ENCODE results near the gene QRFP. TPM values are rescaled to one million over a fixed set of nuclear protein-coding genes. Genes with fewer than 3 reads are reported as not detected.

QRFP gene
- total RNA-seq, 1 donor from 2014 or later, result not detected

DNA sequence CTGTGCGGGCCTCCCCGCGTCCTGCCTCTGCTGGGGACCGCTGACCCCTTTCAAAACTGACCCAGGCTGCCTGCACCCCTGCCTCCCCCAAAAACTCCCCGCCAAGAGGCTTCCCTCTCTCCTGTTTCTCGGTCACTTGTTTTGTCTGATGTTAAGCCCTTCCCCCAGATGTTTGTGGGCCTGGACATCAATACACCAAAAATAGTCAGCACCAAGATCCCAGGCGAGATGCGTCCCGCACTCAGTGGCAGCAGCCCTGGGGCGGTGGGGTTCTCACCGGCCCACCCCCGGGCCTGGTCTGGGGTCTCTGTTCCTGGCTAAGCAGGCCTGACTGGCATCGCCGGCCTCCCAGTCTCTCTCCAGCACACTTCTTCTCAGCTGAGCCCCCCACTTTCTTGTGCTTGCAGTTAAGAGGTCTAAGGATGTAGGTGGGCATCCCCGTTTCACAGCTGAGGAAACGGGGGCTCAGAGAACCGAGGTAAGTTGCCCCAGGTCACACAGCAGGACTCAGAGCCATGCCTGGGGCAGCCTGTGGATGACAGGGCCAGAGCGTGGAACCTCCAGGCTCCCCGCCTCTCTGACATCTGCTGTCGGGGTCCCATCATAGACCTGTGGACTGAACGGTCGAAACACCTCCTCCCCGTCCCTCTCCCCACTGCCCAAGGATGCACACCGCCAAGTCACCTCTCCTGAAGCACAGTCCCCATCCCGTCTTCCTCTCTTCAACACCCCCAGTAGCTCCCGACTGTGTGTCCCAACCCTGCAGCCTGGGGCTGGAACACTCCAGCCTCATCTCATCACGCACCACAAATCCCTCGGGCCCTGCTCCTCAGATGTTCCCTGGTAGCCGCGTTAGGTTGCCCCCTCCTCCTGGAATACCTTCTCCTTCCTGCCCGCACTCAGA is 25.6 kb upstream of the QRFP start:
- TF ChIP-seq, protein P1, sequence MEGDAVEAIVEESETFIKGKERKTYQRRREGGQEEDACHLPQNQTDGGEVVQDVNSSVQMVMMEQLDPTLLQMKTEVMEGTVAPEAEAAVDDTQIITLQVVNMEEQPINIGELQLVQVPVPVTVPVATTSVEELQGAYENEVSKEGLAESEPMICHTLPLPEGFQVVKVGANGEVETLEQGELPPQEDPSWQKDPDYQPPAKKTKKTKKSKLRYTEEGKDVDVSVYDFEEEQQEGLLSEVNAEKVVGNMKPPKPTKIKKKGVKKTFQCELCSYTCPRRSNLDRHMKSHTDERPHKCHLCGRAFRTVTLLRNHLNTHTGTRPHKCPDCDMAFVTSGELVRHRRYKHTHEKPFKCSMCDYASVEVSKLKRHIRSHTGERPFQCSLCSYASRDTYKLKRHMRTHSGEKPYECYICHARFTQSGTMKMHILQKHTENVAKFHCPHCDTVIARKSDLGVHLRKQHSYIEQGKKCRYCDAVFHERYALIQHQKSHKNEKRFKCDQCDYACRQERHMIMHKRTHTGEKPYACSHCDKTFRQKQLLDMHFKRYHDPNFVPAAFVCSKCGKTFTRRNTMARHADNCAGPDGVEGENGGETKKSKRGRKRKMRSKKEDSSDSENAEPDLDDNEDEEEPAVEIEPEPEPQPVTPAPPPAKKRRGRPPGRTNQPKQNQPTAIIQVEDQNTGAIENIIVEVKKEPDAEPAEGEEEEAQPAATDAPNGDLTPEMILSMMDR (IDR thresholded peaks at IDR 0.05), result no peak
- no peak overlapping the region for H3K4me3 Mint-ChIP-seq
- peaks cover 29% of the 10 kb centered on the region for H3K27me3 Mint-ChIP-seq
- ChIA-PET CTCF (no interaction called here), POLR2A (no interaction called here)
- DNase-seq (no peak), ATAC-seq (ENCODE audit: low read depth) (no peak)
- intact Hi-C loops (cut with micrococcal nuclease), result no loop called here
- no peak overlapping the region for H3K27ac Mint-ChIP-seq
- no peaks in the 10 kb centered on the region for H3K36me3 Mint-ChIP-seq (ENCODE audit: low read depth)
- no peaks in the 10 kb centered on the region for H3K9me3 Mint-ChIP-seq
- peaks cover 7% of the 10 kb centered on the region for H3K4me1 Mint-ChIP-seq

DNA sequence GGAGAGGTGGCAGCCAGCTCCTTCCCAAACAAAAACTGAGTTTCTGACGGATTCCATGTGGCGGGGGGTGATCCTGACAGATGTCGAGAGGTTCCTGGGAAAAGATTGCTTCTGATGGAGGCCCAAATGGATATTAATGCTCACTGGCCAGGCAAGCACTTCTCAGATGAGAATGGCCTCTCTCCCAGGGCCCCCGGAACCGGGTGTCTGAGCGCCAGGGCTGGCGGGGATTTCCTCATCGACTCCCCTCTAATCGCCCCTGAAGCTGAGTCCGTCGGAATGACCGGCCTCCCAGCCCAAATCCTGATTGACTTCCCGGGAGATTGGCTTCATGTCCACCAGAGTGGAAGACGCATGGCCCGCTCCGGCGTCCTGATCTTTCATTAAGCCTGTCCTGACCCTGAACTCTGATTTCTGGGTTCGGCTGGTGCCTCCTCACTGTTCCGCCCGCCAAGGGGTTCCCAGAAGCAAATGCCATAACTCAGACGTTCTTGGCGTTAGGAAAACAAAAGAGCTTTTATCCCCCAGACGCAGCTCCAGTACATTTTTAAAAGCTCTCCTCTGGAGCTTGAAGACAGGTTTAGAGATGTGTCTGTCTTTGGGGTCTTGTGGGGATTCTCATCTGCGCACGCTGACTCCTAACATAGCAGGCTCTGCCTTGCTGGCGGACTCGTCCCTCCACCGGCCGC is 24.8 kb upstream of the QRFP start:
- intact Hi-C loops (cut with micrococcal nuclease), result no loop called here

DNA sequence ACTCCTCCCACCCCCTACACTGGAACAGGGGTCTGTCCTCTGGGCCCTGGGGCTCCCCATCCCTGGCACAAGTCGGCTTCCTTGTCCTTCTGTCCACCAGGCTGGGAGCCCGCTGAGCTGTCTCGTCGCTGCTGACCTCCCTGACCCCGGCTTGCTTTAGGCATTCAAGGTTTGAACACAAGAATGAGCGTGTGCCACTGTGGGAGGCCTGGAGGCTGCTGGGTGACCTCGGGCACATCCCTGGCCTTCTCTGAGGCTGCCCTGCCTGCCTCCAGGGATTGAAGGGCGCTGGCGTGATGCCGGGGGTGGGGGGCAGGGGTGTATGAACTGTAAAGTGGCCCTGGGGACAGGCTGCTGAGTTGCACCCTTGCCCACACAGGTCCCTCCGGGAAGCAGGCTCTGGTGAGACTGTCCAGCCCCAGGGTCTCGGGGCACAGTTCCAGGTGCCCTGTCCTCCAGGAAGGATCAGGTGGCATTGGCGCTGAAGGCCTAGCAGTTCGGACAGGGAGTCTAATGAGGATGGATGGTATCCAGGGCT is 24.2 kb upstream of the QRFP start:
- no peak for ATAC-seq (ENCODE audit: low read depth)
- no peaks in the 10 kb centered on the region for H3K9me3 Mint-ChIP-seq
- no peaks in the 10 kb centered on the region for H3K36me3 Mint-ChIP-seq (ENCODE audit: low read depth)
- TF ChIP-seq, protein P1 (IDR thresholded peaks at IDR 0.05), result no peak
- no peak overlapping the region for H3K27ac Mint-ChIP-seq
- H3K4me1 Mint-ChIP-seq, result peaks cover 3% of the 10 kb centered on the region
- DNase-seq, result no peak
- intact Hi-C loops (cut with micrococcal nuclease), result no loop called here
- POLR2A ChIA-PET, result no interaction called here
- no peak overlapping the region for H3K4me3 Mint-ChIP-seq
- H3K27me3 Mint-ChIP-seq, result peaks cover 26% of the 10 kb centered on the region
- CTCF ChIA-PET, result no interaction called here

More for the DNA sequence above, 24.8 kb upstream of the QRFP start:
- Mint-ChIP-seq H3K27ac (no peak overlapping the region), H3K9me3 (no peaks in the 10 kb centered on the region), H3K4me3 (no peak overlapping the region), H3K27me3 (peaks cover 28% of the 10 kb centered on the region), H3K36me3 (ENCODE audit: low read depth) (no peaks in the 10 kb centered on the region), H3K4me1 (peaks cover 7% of the 10 kb centered on the region)
- DNase-seq (no peak), ATAC-seq (ENCODE audit: low read depth) (no peak)
- CTCF ChIA-PET, result no interaction called here
- POLR2A ChIA-PET, result no interaction called here
- TF ChIP-seq, protein P1 (IDR thresholded peaks at IDR 0.05), result no peak

DNA sequence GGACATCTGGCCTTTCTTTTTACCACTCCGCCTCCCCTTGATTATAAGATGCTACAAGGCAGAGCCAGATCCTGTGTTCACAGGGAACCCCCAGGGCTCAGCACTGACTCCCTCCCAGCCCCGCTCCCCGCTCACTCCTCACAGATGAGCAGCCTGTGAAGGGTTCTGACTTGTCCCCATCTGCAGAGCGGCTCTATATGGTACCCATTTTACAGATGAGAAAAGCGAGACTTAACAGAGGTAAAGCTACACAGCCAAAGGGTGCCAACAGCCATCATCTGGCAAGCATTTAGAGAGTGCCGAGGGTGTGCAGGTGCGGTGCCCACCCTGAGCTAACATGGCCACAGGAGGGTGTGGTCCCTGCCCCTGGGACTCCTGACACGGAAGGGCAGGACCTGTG is 23.6 kb upstream of the QRFP start:
- H3K4me1 Mint-ChIP-seq, result no peaks in the 10 kb centered on the region
- ChIA-PET CTCF (no interaction called here), POLR2A (no interaction called here)
- no peaks in the 10 kb centered on the region for H3K36me3 Mint-ChIP-seq (ENCODE audit: low read depth)
- intact Hi-C loops (cut with micrococcal nuclease), result no loop called here
- peaks cover 25% of the 10 kb centered on the region for H3K27me3 Mint-ChIP-seq
- H3K27ac Mint-ChIP-seq, result no peak overlapping the region
- no peak overlapping the region for H3K4me3 Mint-ChIP-seq
- no peaks in the 10 kb centered on the region for H3K9me3 Mint-ChIP-seq
- no peak for ATAC-seq (ENCODE audit: low read depth)
- TF ChIP-seq, protein P1 (IDR thresholded peaks at IDR 0.05), result no peak
- no peak for DNase-seq

DNA sequence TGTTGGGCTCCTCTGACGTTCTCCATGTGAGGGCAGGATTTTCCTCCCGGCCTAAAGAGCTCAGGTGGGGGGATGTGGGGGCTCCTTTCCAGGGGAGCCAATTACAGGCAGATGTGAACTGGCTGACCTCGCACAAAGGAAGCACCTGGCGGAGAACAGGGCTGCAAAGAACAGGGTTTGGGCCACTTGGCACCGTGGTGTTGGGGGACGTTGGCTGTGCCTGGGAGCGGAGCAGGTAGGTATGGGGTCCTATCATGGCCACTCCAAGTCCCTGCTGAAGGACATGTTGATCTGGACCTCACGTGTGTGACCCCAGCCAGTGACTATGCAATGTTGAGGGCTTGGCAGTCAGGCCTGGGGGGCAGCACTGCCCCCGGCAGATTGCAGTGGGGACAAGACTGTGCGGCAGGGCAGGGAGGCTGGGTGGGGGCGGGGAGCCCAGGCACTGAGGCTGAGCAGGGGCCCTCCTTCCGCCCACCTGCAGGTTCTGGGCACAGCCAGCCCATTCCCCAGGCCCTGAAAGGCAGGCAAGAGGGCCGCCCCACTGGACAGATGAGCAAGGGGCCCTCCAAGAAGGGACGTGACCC is 23.0 kb upstream of the QRFP start:
- no peaks in the 10 kb centered on the region for H3K36me3 Mint-ChIP-seq (ENCODE audit: low read depth)
- no peaks in the 10 kb centered on the region for H3K4me1 Mint-ChIP-seq
- ChIA-PET CTCF (no interaction called here), POLR2A (no interaction called here)
- no peak overlapping the region for H3K27ac Mint-ChIP-seq
- peaks cover 20% of the 10 kb centered on the region for H3K27me3 Mint-ChIP-seq
- intact Hi-C loops (cut with micrococcal nuclease), result no loop called here
- ATAC-seq (ENCODE audit: low read depth) (no peak), DNase-seq (no peak)
- TF ChIP-seq, protein P1 (IDR thresholded peaks at IDR 0.05), result no peak
- no peaks in the 10 kb centered on the region for H3K9me3 Mint-ChIP-seq
- no peak overlapping the region for H3K4me3 Mint-ChIP-seq
